Prostate gland (tissue), 2 donors: ENCODE results near the gene BCL11B. TPM values are rescaled to one million over a fixed set of nuclear protein-coding genes. Genes with fewer than 3 reads are reported as not detected.

ENCODE experiments used
- DNase-seq: peaks from one replicate; pipeline ENCODE4 v3.0.0-alpha.2; 2019; ENCODE audit warnings: low spot score
- H3K27ac ChIP-seq, 2 donors: fragments of 200-600 bp; sonication (generic); 2 replicates each; pipeline ENCODE4 v1.5.1; 2017 to 2019
- H3K27me3 ChIP-seq: fragments of 200-600 bp; sonication (generic); replicated peaks from 2 replicates; pipeline ENCODE4 v1.5.1; 2019; ENCODE audit not compliant: insufficient read depth
- H3K36me3 ChIP-seq, 2 donors: fragments of 200-600 bp; sonication (generic); 1 replicate in 1 of 2; 2 replicates in 1 of 2; pipeline versions ENCODE4 v1.5.1 to v1.8.1; 2017 to 2019
- H3K4me1 ChIP-seq: fragments of 200-600 bp; sonication (generic); replicated peaks from 2 replicates; pipeline ENCODE4 v1.5.1; 2019
- H3K4me3 ChIP-seq, 2 donors: fragments of 200-600 bp; sonication (generic); 2 replicates each; pipeline ENCODE4 v1.5.1; 2017 to 2019
- H3K9me3 ChIP-seq: fragments of 200-600 bp; sonication (generic); 2 replicates; pipeline ENCODE4 v1.5.1; 2017
- POLR2A ChIP-seq: fragments of 450-650 bp; IDR thresholded peaks from one replicate; pipeline ENCODE4 v1.6.1; 2016; ENCODE audit warnings: antibody characterized with exemption, mild to moderate bottlenecking
- POLR2AphosphoS5 ChIP-seq: sonication (generic); formaldehyde crosslinking; IDR thresholded peaks from one replicate; pipeline ENCODE4 v1.6.1; 2017; ENCODE audit warnings: antibody characterized with exemption
- WGBS: methylation state at CpG from one replicate; pipeline ENCODE4 v1.1.5; 2018; 5-methylcytosine and 5-hydroxymethylcytosine counted together
- intact Hi-C: fragments of 100-400 bp; cut with DNase I; formaldehyde crosslinking; loops from one replicate; pipeline ENCODE4 v1.14.2; 2022
- total RNA-seq, 2 donors: library from RNA; depleted of rRNA; stranded (reverse); fragments of >200 nt; gene quantifications; one replicate each; pipeline ENCODE4 v1.1.0, GENCODE V29; 2016
- TF ChIP-seq, protein P1 (sequence below), 4 experiments: fragments of 200-600 bp in 2 of 4; fragments of 450-650 bp in 2 of 4; sonication (generic) in 2 of 4; IDR thresholded peaks; 1 replicate in 3 of 4; 2 replicates in 1 of 4; pipeline ENCODE4 v1.5.1; 2016 to 2019; ENCODE audit warnings: antibody characterized with exemption in 4 of 4, mild to moderate bottlenecking in 2 of 4, moderate library complexity in 2 of 4

The BCL11B gene
- total RNA-seq, 2 donors from 2014 or later, result 2.8 to 5.4 TPM

DNA sequence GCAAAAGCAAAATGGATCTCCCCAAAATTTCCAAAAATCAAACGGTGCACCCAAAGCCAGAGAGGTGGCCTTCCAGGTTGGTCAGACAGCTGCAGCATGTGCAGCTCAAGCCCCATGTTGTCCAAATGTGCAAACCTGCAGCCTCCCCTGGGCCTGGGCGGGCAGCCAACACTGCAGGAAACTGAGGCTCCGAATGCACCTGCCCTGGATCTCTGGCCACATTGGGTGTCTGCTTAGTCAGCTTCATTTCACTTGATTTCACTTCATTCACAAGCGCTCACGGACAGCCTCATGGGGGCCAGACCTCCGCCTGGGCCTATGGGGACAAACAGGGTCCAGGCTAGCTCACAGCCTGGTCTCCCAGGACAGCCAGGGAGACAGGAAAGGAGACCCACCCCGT lies 59.8 kb downstream of the BCL11B start:
- intact Hi-C loops, result no loop called here
- H3K27me3 ChIP-seq, result peaks cover 6% of the 10 kb centered on the region
- DNase-seq, result no peak
- no peaks in the 10 kb centered on the region for H3K36me3 ChIP-seq
- H3K9me3 ChIP-seq, result no peaks in the 10 kb centered on the region
- H3K4me3 ChIP-seq, result no peak overlapping the region
- no peak for TF ChIP-seq POLR2AphosphoS5
- no peak for TF ChIP-seq POLR2A
- H3K4me1 ChIP-seq, result no peaks in the 10 kb centered on the region
- no peak overlapping the region for H3K27ac ChIP-seq
- 91% methylated on average over 7 of the region's 7 CpGs for WGBS

DNA sequence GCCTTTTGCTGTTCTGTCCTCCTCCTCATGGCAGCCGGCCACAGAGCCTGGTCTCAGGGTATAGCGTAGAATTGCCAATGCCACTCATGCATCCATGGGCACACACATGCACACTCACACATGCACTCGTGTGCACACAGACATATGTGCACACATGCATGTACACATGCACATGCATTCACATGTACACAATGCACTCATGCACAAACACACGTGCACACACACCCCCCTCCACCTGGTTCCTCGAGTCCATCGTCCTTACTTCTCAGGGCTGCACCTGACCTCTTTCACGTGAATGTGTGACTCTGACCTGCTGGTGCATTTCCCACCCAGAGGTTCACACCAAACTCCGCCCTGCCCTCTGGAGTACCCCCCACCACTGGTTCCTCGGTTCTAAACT lies 60.6 kb downstream of the BCL11B start:
- Histone ChIP-seq H3K9me3 (no peaks in the 10 kb centered on the region), H3K27ac (no peak overlapping the region), H3K27me3 (peaks cover 6% of the 10 kb centered on the region), H3K4me3 (no peak overlapping the region), H3K36me3 (no peaks in the 10 kb centered on the region), H3K4me1 (no peaks in the 10 kb centered on the region)
- no peak for DNase-seq
- 88% methylated on average over 9 of the region's 9 CpGs for WGBS
- no peak for TF ChIP-seq POLR2AphosphoS5
- no peak for TF ChIP-seq POLR2A
- TF ChIP-seq, protein P1, sequence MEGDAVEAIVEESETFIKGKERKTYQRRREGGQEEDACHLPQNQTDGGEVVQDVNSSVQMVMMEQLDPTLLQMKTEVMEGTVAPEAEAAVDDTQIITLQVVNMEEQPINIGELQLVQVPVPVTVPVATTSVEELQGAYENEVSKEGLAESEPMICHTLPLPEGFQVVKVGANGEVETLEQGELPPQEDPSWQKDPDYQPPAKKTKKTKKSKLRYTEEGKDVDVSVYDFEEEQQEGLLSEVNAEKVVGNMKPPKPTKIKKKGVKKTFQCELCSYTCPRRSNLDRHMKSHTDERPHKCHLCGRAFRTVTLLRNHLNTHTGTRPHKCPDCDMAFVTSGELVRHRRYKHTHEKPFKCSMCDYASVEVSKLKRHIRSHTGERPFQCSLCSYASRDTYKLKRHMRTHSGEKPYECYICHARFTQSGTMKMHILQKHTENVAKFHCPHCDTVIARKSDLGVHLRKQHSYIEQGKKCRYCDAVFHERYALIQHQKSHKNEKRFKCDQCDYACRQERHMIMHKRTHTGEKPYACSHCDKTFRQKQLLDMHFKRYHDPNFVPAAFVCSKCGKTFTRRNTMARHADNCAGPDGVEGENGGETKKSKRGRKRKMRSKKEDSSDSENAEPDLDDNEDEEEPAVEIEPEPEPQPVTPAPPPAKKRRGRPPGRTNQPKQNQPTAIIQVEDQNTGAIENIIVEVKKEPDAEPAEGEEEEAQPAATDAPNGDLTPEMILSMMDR (IDR thresholded peaks at IDR 0.05), result no peak
- intact Hi-C loops, result no loop called here

GRCh38 chr14:99210333-99210732 lies 61.7 kb downstream of the BCL11B start:
- Histone ChIP-seq H3K9me3 (no peaks in the 10 kb centered on the region), H3K27ac (no peak overlapping the region), H3K36me3 (no peaks in the 10 kb centered on the region), H3K27me3 (peaks cover 6% of the 10 kb centered on the region), H3K4me1 (no peaks in the 10 kb centered on the region), H3K4me3 (no peak overlapping the region)
- 87% methylated on average over 8 of the region's 8 CpGs for WGBS
- intact Hi-C loops, result no loop called here
- TF ChIP-seq POLR2AphosphoS5 (no peak), POLR2A (no peak)
- TF ChIP-seq, protein P1 (IDR thresholded peaks at IDR 0.05), result no peak
- no peak for DNase-seq

- Histone ChIP-seq H3K4me1 (no peaks in the 10 kb centered on the region), H3K9me3 (no peaks in the 10 kb centered on the region), H3K4me3 (no peak overlapping the region), H3K27me3 (peaks cover 6% of the 10 kb centered on the region), H3K36me3 (no peaks in the 10 kb centered on the region), H3K27ac (no peak overlapping the region)
- TF ChIP-seq POLR2AphosphoS5, result no peak
- TF ChIP-seq POLR2A, result no peak
- TF ChIP-seq, protein P1 (IDR thresholded peaks at IDR 0.05), result no peak
- no peak for DNase-seq
- 91% methylated on average over 7 of the region's 7 CpGs for WGBS
- intact Hi-C loops, result no loop called here
Measured at GRCh38 chr14:99209409-99209808, 62.6 kb downstream of the BCL11B start.

DNA sequence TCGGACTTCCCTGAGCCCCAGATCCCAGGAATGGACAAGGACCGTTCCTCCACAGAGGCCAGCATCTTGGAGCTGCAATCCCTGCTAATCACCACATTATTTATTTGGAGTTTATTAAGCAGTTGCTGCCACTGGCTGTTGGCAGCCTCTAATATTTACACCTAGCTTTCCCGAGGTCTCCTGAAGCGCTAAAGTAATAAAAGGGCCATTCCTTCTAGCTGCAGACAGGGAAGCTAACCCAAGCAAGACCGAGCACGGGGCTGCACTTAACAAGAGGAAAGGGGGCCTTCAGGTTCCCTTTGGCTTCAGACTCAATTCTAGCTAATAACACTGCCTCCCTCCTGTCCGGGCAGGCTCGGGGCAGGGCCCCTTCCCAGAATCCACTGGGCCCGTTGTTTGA lies 63.7 kb downstream of the BCL11B start:
- WGBS, result 48% methylated on average over 9 of the region's 9 CpGs
- H3K36me3 ChIP-seq, result no peaks in the 10 kb centered on the region
- no peaks in the 10 kb centered on the region for H3K9me3 ChIP-seq
- TF ChIP-seq, protein P1 (IDR thresholded peaks at IDR 0.05), result no peak
- TF ChIP-seq POLR2A (no peak), POLR2AphosphoS5 (no peak)
- no peak for DNase-seq
- no peak overlapping the region for H3K27ac ChIP-seq
- H3K27me3 ChIP-seq, result peaks cover 5% of the 10 kb centered on the region
- no peaks in the 10 kb centered on the region for H3K4me1 ChIP-seq
- intact Hi-C loops, result no loop called here
- no peak overlapping the region for H3K4me3 ChIP-seq
